Prostate gland (tissue), 2 donors: ENCODE measurements around the gene IGF2BP2.

Source experiments
- CTCF ChIP-seq, 4 experiments: fragments of 200-600 bp in 2 of 4; fragments of 450-650 bp in 2 of 4; sonication (generic) in 2 of 4; IDR thresholded peaks; 1 replicate in 3 of 4; 2 replicates in 1 of 4; pipeline ENCODE4 v1.5.1; 2016 to 2019; ENCODE audit warnings: antibody characterized with exemption in 4 of 4, mild to moderate bottlenecking in 2 of 4, moderate library complexity in 2 of 4
- POLR2A ChIP-seq: fragments of 450-650 bp; IDR thresholded peaks from one replicate; pipeline ENCODE4 v1.6.1; 2016; ENCODE audit warnings: antibody characterized with exemption, mild to moderate bottlenecking

GRCh38 chr3:185843126-185843525 is 18.3 kb upstream of the IGF2BP2 start:
- TF ChIP-seq CTCF (IDR thresholded peaks at IDR 0.05) = no peak
- TF ChIP-seq POLR2A = no peak
